Tibial artery (tissue), 4 donors: ENCODE results near the gene PAPPA2.

Source experiments
- DNase-seq, 2 donors: peaks; one replicate each; pipeline ENCODE4 v3.0.0-alpha.2; 2019
- H3K27ac ChIP-seq, 2 donors: fragments of 200-600 bp; sonication (generic) in 1 of 2; 1 replicate in 1 of 2; 2 replicates in 1 of 2; pipeline ENCODE4 v1.5.1; 2018 to 2019; ENCODE audit warnings: mild to moderate bottlenecking in 1 of 2
- H3K27me3 ChIP-seq, 2 donors: fragments of 200-600 bp; sonication (generic) in 1 of 2; one replicate each; pipeline versions ENCODE4 v1.5.1 to v1.6.0; 2016 to 2019
- H3K36me3 ChIP-seq, 3 donors: fragments of 200-600 bp; sonication (generic) in 2 of 3; one replicate each; pipeline ENCODE4 v1.5.1; 2016 to 2019; ENCODE audit warnings: mild to moderate bottlenecking in 2 of 3
- H3K4me1 ChIP-seq, 4 donors: fragments of 200-600 bp; sonication (generic) in 2 of 4; 1 replicate in 3 of 4; 2 replicates in 1 of 4; pipeline ENCODE4 v1.5.1; 2016 to 2019
- H3K4me3 ChIP-seq, 2 donors: fragments of 200-600 bp; sonication (generic) in 1 of 2; 1 replicate in 1 of 2; 2 replicates in 1 of 2; pipeline ENCODE4 v1.5.1; 2018 to 2019; ENCODE audit warnings: mild to moderate bottlenecking in 2 of 2
- H3K9me3 ChIP-seq, 3 donors: fragments of 200-600 bp; sonication (generic) in 1 of 3; one replicate each; pipeline ENCODE4 v1.5.1; 2016 to 2019
- CTCF ChIP-seq, 2 experiments: fragments of 200-600 bp in 1 of 2; fragments of 450-650 bp in 1 of 2; IDR thresholded peaks; one replicate each; pipeline ENCODE4 v1.5.1; 2017 to 2019; ENCODE audit warnings: antibody characterized with exemption in 2 of 2, mild to moderate bottlenecking in 1 of 2, moderate library complexity in 1 of 2
- intact Hi-C: fragments of 100-400 bp; cut with DNase I; formaldehyde crosslinking; loops from one replicate; pipeline ENCODE4 v1.15.0; 2023; ENCODE audit warnings: low total_unique reads

PAPPA2 gene

DNA sequence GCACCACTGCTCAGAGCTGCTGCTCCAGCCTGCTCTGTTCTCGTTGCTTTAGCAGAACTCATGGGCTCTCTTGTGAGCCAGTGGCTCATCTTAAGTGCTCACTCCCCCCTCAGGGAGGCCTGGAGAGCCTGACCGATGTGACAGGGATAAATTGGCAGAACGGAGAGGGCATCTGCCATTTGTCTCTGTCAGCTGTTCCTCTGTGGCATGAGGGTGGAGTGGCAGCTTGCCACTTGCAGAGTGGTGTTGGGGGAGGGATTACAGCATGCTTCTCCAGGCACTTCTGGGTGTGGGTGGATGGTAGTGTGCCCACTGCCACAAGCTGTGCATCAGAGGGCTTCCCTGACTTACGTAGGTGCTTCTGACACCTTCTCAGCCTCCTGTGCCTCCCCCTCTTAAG lies 229.5 kb downstream of the PAPPA2 start:
- Histone ChIP-seq H3K27me3 (no peaks in the 10 kb centered on the region), H3K36me3 (no peaks in the 10 kb centered on the region), H3K27ac (no peak overlapping the region), H3K4me3 (no peak overlapping the region), H3K9me3 (no peaks in the 10 kb centered on the region), H3K4me1 (peaks cover 0 to 6% (median 0%) of the 10 kb centered on the region in 4 donors)
- TF ChIP-seq CTCF (IDR thresholded peaks at IDR 0.05): no peak
- no peak for DNase-seq
- intact Hi-C loops: no loop called here

- Histone ChIP-seq H3K36me3 (no peaks in the 10 kb centered on the region), H3K27ac (no peak overlapping the region), H3K9me3 (no peaks in the 10 kb centered on the region), H3K27me3 (no peaks in the 10 kb centered on the region), H3K4me1 (peaks cover 0 to 6% (median 0%) of the 10 kb centered on the region in 4 donors), H3K4me3 (no peak overlapping the region)
- DNase-seq: no peak
- TF ChIP-seq CTCF (IDR thresholded peaks at IDR 0.05): no peak
- intact Hi-C loops: no loop called here
Measured at GRCh38 chr1:176692988-176693696, 230.2 kb downstream of the PAPPA2 start.

DNA sequence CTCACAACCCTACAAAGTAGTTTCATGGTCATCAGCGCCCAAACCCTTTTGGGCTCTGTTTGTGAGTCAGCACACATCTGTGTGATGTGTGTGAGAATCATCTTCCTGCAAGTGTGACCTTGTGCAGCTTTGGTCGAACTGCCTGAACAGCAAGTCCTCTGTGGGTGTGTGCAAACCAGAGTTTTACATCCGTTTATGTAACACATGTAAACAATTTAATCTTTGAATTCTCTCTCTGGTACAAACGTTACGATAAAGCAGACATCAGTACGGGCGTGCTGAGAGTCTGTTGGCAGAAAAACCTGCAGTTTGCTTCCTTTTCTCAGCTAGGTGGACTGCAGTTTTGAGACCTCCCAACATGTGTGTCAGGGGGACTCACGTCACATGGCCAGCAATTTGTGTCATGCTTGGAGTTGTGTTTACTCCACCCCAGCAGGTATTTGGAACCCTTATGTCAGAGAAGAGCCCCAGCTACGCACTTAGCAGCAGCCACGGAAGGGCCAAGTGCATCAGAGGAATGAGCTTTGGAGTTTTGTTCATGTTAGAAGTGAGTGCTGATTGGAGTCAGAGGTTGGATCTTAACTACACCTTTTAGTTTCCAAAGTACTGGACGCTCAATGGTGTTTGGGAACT lies 230.8 kb downstream of the PAPPA2 start:
- H3K4me3 ChIP-seq: no peak overlapping the region
- peaks cover 0 to 6% (median 0%) of the 10 kb centered on the region in 4 donors for H3K4me1 ChIP-seq
- no peaks in the 10 kb centered on the region for H3K9me3 ChIP-seq
- no peaks in the 10 kb centered on the region for H3K27me3 ChIP-seq
- no peak for TF ChIP-seq CTCF (IDR thresholded peaks at IDR 0.05)
- no peak overlapping the region for H3K27ac ChIP-seq
- no peaks in the 10 kb centered on the region for H3K36me3 ChIP-seq
- no peak for DNase-seq
- intact Hi-C loops: no loop called here

- Histone ChIP-seq H3K27ac (no peak overlapping the region), H3K36me3 (no peaks in the 10 kb centered on the region), H3K9me3 (no peaks in the 10 kb centered on the region), H3K4me3 (no peak overlapping the region), H3K27me3 (no peaks in the 10 kb centered on the region), H3K4me1 (peaks cover 0 to 6% (median 0%) of the 10 kb centered on the region in 4 donors)
- intact Hi-C loops: no loop called here
- no peak for DNase-seq
- TF ChIP-seq CTCF (IDR thresholded peaks at IDR 0.05): no peak
Measured at GRCh38 chr1:176694713-176695112, 231.7 kb downstream of the PAPPA2 start.

DNA sequence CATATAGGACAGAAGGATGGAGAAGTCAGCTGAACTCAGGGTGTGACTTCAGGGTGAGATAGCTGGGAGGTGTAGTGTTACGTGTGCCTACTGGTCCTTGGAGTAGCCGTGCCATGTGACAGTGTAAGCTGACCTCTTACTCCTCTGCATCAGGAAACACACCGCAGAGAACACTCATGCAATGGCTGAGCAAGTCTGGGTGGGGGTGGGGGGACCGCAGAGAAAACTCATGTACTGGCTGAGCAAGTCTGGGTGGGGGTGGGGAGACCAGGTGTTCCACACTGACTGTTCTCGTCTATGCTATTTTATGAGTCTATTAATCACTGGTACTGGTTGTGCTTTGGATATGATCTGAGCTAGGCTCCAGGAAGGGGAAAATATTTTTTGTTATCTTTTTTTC lies 233.1 kb downstream of the PAPPA2 start:
- H3K4me3 ChIP-seq: no peak overlapping the region
- H3K27ac ChIP-seq: no peak overlapping the region
- H3K27me3 ChIP-seq: no peaks in the 10 kb centered on the region
- TF ChIP-seq CTCF (IDR thresholded peaks at IDR 0.05): no peak
- peaks cover 0 to 5% (median 0%) of the 10 kb centered on the region in 4 donors for H3K4me1 ChIP-seq
- H3K9me3 ChIP-seq: no peaks in the 10 kb centered on the region
- H3K36me3 ChIP-seq: no peaks in the 10 kb centered on the region
- no peak for DNase-seq
- intact Hi-C loops: no loop called here
